Stimulated activated CD8-positive, alpha-beta memory T cell treated with anti-CD3 and anti-CD28 coated beads, Interleukin-12 subunit alpha, Interleukin-12 subunit beta, amount 100 ng/mL, for 4 hours (primary cell): ENCODE results near the gene ZSWIM6.

Source experiments
- DNase-seq: peaks from one replicate; pipeline ENCODE4 v3.0.0-alpha.2; 2020; ENCODE audit warnings: low read depth

The ZSWIM6 gene

DNA sequence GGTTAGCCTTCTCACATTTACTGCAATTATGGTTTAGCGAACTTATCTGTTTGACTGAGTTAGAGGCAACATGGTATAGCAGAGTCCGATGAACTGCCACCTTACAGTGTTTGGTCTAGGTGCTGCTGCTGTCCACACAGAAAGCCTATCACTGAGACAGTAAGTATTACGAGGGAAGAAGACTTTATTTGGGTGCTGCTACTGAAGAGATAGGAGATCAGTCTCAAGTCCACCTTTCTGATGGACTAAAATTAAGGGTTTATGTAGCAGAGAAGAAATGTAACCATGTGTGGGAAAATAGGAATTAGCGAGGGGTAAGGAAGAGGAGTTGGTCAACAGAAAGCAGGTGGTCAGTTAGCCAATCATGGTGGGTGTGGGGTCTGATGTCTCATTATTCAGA, 109.7 kb downstream of the ZSWIM6 start:
- DNase-seq: no peak

DNA sequence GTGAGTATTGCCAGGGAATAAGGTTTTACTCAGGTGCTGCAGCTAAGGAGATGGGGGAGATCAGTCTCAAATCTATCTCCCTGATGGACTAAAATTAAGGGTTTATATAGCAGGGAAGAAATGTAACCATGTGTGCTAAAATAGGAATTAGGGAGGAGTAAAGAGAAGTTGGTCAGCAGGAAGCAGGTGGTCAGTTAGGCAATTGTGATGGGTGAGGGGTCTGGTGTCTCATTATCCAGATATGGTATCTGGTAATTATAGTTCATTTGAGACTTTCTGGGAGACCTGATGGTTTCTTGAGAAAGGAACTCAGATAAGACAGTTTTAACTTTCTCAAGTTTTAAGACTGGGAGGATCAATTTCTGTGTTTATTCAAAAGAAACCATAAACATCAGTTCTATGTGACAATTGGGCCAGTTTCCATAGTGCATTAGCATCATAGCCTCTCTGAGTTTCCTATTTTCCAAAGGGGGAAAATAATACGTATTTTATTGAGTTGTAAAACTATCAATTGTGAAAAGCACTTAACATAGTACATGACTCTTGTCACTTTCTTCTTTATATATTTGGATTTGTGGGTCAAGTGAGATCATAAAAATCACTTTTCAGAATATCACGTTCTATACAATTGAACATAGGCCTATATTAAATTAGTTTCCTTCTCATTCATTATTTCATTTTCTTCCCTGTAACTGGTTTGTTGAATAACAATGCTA, 115.9 kb downstream of the ZSWIM6 start:
- no peak for DNase-seq

DNA sequence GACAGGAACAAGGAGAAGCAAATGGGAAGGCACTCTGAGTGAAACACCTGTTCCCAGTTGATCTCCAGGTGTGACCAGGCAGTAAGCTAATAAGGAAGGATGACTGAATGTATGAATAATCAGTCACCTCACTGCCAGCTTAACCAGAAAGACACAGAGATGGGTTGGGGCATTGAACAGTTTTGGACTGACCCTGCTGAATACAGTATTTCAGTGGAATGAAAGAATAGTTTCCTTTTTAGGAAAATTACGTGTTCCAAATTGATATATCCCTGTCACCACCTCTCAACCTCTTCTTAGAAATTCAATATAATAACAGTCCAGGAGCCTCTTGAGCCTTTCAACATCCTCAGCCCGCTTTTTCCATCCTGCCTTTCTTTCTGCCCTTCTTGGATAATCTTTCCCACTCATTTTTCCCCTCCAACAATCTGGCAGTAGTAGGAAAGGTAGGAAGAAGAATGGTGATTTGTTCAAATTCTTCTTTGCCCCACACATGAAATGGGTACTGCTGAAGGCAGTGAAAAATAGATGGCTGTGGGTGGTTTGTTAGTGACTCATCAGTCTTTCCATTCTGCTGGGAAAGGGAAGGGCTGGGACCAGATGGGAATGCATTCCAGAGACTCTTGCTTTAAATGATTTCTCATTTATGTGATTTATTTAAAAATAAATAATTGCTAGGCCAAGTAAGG, 117.9 kb downstream of the ZSWIM6 start:
- no peak for DNase-seq

DNA sequence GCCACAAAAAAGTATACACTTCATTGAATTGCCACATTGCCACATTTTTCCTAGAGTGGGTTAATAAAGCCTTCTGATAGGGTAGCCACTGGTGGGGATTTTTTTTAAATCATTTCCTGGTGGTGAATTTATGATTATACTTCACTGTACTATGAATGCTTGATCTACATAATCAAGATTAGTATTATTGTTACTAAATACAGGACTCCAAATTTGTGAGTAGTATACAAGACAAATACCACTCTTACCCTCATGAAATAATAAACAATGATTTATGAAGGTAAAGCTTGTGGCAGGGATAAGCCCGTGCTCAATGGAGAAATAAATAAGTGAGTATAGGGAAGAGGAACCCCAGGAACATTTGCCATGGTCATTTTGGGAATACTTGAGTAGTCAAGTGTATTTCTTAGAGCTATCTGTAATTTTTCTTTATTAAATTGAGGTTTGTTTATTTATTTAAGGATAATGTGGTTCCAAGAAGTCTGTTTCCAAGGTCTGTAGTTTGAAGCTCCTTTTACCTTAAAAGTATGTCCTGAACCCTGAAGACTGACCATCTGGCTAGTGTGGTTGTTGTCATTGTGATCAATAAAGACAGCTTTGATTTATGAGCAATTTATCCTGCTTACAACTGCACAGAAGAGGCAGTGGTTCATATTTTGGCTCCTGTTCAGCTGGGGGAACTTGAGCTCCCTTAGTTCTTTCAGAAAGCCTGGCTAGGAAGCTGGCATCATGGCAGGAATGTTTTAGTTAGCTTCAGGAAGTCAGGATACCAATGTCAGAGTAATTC, 118.6 kb downstream of the ZSWIM6 start:
- DNase-seq: no peak

DNA sequence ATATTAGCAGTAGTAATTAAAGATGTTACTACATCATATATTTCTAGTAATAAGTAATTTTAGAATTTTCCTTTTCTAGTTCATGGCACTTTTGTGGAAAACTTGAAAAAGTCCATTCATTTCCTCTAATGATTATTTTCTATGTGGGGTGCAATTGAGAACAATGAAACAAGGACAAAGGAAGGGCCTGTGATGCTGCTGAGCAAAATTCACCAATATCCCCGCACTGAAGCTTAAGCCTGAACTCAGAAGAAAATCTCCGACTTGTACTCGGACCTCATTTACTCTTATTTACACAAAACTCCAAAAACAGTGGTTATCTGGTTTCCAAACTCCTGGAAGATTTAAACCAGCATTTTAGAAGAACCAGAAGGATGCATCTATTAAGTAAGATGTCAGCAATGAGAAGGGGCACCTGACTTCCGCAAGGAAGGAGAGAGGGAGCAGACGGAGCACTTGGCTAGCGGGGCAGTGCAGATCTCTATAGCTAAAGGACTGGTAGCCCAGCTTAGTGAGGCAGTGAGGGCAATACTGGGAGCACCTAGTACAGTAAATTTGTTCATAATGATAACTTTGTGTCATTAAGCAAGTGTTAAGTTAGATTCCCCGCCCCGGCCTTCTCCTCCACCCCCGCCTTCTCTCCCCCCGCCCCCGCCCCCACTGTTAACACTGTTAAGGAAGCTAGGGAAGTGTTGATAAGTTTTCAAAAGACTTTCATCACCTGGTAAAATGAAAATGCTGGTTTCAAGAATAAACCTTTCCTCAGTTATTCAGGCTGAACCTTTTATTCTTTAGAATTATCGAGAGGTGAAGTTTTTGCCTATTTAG, 123.3 kb downstream of the ZSWIM6 start:
- DNase-seq: no peak

- DNase-seq: no peak
Observed at GRCh38 chr5:61460471-61460870, 128.4 kb downstream of the ZSWIM6 start.

DNA sequence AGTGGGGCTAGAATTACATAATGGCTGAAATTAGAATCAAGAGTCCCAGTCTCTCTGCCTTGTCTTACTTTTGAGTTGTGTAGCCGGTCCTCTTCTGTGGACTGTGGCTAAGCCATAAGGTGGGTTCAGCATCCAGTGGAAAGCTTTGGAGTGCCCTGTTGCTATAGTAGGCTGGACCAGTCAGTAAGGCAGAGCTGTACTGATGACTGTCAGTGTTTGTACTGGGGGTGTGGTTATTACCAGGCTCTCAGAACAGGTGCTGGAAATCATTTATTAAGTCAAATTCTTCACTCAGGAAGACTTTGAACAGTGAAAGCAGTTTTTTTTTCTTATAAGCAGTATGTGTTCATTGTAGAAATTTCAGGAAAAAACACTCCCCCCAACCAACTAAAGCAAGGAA, 129.4 kb downstream of the ZSWIM6 start:
- DNase-seq: no peak

DNA sequence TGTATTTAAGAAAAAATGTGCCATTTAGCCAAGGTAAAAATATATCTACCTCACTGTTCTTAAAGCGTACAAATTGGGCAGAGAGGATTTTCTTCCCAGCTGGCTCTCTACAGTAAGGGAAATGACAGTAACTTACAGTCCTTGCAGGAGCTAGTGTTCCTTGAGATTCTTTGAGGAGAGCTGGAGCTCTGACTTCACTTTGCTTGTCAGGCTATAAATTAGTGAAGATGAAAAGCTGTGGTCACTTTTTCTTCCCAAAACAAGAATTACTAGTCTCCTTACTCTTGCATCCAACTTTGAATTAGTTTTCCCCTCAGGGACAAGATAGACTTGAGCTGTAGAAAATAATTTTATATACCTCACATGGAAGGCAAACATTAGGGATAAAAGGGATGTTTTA, 129.9 kb downstream of the ZSWIM6 start:
- DNase-seq: no peak

- no peak for DNase-seq
Observed at GRCh38 chr5:61463596-61463995, 131.5 kb downstream of the ZSWIM6 start.

- DNase-seq: no peak
Observed at GRCh38 chr5:61464512-61464911, 132.5 kb downstream of the ZSWIM6 start.

- DNase-seq: no peak
Observed at GRCh38 chr5:61465066-61465465, 133.0 kb downstream of the ZSWIM6 start.

- no peak for DNase-seq
Observed at GRCh38 chr5:61465496-61465895, 133.4 kb downstream of the ZSWIM6 start.

- DNase-seq: no peak
Observed at GRCh38 chr5:61466017-61466416, 134.0 kb downstream of the ZSWIM6 start.

DNA sequence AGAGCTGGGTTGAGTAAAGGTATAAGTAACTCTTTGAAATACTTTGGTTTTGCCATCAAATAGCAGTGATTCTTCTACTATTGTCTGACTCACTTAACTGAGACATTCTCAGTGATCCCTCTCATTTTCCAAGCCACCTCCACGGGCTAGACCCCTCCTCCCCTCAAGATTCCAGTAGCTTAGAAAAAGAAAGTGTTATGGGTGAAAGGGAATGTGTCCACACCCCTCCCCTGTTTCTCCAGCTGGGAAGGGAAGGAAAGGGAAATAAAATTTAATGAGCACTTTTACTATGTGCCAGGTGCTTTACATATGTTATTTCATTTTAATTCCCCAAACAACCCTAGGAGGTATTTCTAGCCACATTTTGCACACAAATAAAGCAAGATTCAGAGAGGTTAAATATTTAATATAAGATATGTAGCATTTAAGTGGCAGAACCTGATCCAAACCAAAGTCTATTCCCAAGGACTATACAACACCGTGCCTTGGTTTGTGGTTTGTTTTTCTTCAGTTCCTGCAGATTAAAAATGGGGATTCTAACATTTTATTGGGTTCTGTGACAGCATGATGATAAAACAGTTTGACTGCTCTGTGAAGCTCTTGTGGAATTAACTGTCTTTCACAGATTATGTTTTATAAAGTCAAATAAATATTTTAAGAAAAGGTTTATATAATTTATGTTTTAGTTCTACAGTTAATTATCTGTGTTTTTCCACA, 135.9 kb downstream of the ZSWIM6 start:
- DNase-seq: no peak

GRCh38 chr5:61468483-61468865, 136.4 kb downstream of the ZSWIM6 start:
- DNase-seq: no peak

DNA sequence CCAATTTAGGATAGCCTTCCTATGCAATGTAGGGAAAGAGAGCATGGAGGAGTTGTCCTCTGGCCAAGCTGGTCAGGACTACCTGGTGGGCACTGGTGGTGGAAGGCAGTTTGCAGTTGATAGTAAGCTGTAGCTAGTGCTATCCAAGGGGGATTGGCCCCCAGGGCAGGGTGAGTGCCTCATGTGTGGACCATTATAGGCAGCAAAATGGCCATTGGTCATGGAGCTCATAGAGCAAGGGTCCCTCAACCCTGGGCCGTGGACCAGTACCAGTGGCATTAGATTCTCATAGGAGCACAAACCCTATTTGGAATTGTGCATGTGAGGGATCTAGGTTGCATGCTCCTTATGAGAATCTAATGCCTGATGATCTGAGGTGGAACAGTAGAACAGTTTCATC, 139.3 kb downstream of the ZSWIM6 start:
- no peak for DNase-seq

DNA sequence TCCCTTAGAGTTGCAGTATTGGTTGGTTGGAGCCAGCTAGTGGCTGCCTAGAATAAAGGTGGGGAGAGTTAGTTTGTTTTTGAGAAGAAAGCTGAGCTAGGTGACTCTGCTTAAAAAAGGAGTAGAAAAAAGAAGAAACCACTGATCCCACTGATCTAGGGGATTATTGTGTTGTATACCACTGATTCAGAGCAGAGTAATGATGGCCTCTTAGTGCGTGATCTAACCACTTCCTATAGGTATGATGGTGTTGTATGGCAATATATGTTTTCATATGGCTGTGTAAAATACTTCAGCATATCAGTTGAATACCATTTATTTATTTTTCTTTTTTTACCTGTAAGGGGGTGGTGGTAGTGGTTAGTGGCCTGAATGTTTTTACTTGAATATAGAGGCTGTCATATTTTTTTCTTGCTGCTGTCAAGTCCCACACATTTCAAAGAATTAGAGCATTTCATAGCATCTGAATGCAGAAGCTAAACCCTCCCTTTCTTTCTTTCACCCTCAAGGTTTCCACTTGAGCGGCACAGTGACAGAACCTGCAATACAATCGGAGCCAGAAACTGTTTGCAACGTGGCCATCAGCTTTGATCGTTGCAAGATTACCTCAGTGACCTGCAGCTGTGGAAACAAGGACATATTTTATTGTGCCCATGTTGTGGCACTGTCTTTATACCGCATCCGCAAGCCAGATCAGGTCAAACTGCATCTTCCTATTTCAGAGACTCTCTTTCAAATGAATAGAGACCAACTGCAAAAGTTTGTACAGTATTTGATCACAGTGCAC, 140.3 kb downstream of the ZSWIM6 start:
- no peak for DNase-seq

DNA sequence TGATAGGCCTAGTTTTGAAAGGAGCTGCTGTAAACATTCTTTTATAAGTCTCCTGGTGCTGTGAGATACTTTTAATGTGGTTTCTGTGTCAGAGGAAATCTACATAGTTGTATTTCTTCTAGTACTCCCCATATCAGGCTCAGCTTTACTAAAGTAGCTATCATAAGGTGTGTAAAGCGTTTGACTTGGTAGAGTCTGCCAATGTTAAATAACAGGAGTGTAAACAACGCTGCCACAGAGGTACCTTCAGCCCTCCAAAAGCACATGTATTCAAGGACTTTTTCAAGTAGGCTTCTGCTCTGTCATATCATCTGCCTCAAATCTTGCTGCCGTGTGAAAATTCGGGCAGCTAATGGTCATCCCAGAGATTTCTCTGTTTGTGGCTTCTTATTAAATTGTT, 142.7 kb downstream of the ZSWIM6 start:
- no peak for DNase-seq

DNA sequence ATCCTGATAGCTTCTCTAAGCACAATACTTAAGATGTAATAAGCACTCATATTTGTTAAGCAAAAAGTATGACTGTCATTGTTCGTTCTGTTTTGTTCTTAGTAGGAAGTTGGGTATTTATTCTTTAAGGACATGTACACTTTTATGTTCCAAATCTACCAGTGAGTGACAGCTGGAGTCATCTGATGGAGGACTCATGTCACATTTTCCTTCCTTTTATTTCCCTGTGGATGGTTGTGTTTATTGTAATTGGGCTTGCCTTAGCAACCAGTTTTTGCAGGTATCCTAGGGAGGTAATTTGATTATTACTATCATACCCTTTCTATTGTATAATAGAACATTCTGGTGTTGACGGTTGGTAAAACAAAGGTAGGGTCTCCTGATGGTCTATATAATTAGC, 145.7 kb downstream of the ZSWIM6 start:
- no peak for DNase-seq

DNA sequence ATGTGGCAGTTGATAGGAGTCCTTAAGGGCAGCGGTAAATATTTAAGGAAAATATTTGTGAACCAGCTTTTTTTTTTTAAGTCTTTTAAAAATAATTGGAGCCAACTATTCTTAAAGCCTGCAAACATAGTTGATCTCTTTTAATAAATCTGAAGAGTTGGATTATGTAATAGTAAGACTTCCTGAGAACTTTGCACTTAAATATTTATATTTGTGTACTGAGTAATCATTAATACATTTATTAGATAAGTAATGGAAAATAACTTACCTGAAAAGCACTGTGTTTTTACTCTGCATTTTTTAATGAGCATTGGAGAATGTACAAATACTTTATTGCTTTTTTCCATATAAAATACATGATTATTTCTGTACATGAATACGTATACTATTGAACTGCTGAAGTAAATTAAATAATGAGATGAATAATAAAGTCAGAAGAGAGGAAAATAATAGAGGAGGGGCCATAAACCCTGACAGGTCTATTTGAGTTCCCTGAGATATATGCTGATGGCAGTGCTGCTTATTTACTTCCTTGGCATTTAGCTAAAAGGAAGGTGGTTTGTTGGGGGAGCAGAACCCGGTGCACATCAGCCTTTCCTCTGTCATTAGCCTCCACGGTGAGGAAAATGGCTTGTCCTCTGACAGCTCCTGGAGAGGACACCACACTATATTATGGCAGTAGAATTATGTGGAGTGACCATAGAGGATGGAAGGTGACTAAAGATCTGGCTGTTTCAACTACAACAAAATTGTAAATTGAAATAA, 148.0 kb downstream of the ZSWIM6 start:
- no peak for DNase-seq
